WTC11 (cell line): ENCODE results near the gene CX3CL1.

Experiments
- CTCF ChIP-seq: fragments of 200-600 bp; IDR thresholded peaks from 2 replicates; pipeline ENCODE4 v1.8.0; 2022; ENCODE audit warnings: antibody characterized with exemption
- MAX ChIP-seq: sonication (generic); formaldehyde crosslinking; IDR thresholded peaks from 2 replicates; pipeline ENCODE4 v1.8.0; 2022; ENCODE audit warnings: mild to moderate bottlenecking, missing genetic modification reagents
- NR2C2 ChIP-seq: sonication (generic); formaldehyde crosslinking; IDR thresholded peaks from 2 replicates; pipeline ENCODE4 v1.8.0; 2022; ENCODE audit warnings: mild to moderate bottlenecking, missing genetic modification reagents
- ZNF512 ChIP-seq: sonication (generic); formaldehyde crosslinking; IDR thresholded peaks from 2 replicates; pipeline ENCODE4 v1.8.1; 2022; ENCODE audit warnings: missing genetic modification reagents, borderline replicate concordance

- TF ChIP-seq MAX (CRISPR knock-in tag), result no peak
- TF ChIP-seq ZNF512 (CRISPR knock-in tag), result no peak
- TF ChIP-seq NR2C2 (CRISPR knock-in tag), result no peak
- no peak for TF ChIP-seq CTCF
These were observed 16.2 kb downstream of the CX3CL1 start for GRCh38 chr16:57388359-57389086.
